Muscle layer of colon (tissue), 2 donors: ENCODE measurements around the gene SELENBP1.
"Not testable (repeated sequence)": the region's sequence is repeated elsewhere in the genome, so short reads cannot be mapped to it uniquely, and the experiment has no call there.

Experiments
- H3K27ac ChIP-seq: one replicate; pipeline ENCODE4 v1.7.0; 2013; ENCODE audit warnings: low read depth, mild to moderate bottlenecking, low read length, moderate library complexity
- H3K27me3 ChIP-seq, 2 donors: one replicate each; pipeline ENCODE4 v1.7.0; 2013; ENCODE audit warnings: low read length in 2 of 2, mild to moderate bottlenecking in 2 of 2; ENCODE audit not compliant: insufficient read depth in 2 of 2, control insufficient read depth in 1 of 2
- H3K36me3 ChIP-seq: one replicate; pipeline ENCODE4 v1.7.0; 2013; ENCODE audit warnings: mild to moderate bottlenecking, low read length; ENCODE audit not compliant: insufficient read depth
- H3K4me1 ChIP-seq: one replicate; pipeline ENCODE4 v1.7.0; 2013; ENCODE audit warnings: mild to moderate bottlenecking, low read length; ENCODE audit not compliant: insufficient read depth
- H3K4me3 ChIP-seq, 2 donors: one replicate each; pipeline ENCODE4 v1.7.0; 2013; ENCODE audit warnings: low read length in 2 of 2, low read depth in 1 of 2, mild to moderate bottlenecking in 1 of 2, moderate library complexity in 1 of 2
- H3K9ac ChIP-seq: one replicate; pipeline ENCODE4 v1.7.0; 2013; ENCODE audit warnings: low read length
- H3K9me3 ChIP-seq: one replicate; pipeline ENCODE4 v1.7.0; 2013; ENCODE audit warnings: mild to moderate bottlenecking, low read length
- donor health status: abdominal sarcoma.
- donor health status: Adenocarcinoma of cecum.

Gene SELENBP1

DNA sequence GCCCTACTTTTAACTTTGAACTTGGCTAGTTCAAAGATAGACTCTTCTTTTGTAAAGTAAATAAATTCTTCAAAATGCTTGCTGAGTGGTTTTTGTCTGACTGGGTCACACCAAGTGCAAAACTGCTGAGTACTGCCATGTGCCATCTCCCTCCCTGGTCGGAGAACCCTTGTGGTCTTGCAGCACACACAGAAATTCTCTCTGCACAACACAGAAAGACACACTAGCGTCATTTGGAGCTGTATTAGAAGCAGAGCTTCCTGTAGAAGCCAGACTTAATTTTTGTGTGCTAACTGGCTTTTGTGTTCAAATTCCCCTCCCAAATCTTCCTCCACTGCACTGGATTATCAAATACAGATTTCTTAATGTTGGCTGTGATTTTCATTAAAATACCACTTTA is 29.4 kb upstream of the SELENBP1 start:
- H3K27me3 ChIP-seq, result no peaks in the 10 kb centered on the region
- no peak overlapping the region for H3K4me3 ChIP-seq
- no peak overlapping the region for H3K27ac ChIP-seq
- H3K9me3 ChIP-seq, result no peaks in the 10 kb centered on the region
- H3K4me1 ChIP-seq, result peaks cover 14% of the 10 kb centered on the region
- H3K9ac ChIP-seq, result no peak overlapping the region
- H3K36me3 ChIP-seq, result peaks cover 62% of the 10 kb centered on the region

DNA sequence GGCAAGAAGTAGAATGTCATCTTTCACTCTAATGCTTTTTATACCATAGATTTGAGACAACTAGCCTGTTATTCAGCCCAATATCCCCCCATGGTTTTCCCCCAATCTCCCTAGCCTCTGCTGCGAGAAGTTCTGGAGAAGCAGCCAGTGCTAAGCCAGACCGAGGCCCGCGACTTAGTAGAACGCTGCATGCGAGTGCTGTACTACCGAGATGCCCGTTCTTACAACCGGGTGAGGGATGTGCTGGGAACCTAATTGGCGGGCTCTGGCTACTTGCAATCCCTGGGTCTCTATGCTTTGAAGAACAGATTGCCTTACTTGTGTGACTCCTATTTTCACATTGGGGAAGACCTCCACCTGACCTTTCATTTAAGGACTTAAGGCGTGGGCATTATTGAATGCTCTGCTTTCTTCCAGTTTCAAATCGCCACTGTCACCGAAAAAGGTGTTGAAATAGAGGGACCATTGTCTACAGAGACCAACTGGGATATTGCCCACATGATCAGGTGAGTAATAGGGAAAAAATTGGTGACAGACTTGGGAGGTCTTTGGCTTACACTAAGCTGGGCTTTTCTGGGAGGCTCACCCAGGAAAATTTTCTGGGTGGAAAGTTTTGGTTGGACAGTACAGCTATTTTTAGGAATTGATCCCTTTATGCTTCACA is 28.8 kb upstream of the SELENBP1 start:
- no peak overlapping the region for H3K27ac ChIP-seq
- peaks cover 14% of the 10 kb centered on the region for H3K4me1 ChIP-seq
- H3K27me3 ChIP-seq, result no peaks in the 10 kb centered on the region
- peaks cover 58% of the 10 kb centered on the region for H3K36me3 ChIP-seq
- no peaks in the 10 kb centered on the region for H3K9me3 ChIP-seq
- no peak overlapping the region for H3K9ac ChIP-seq
- H3K4me3 ChIP-seq, result no peak overlapping the region

- H3K36me3 ChIP-seq, result peaks cover 41% of the 10 kb centered on the region
- H3K4me3 ChIP-seq, result peak within 1 kb of the TSS; percentile 80 to 95
- peak within 1 kb of the TSS; percentile 84 for H3K27ac ChIP-seq
- H3K27me3 ChIP-seq, result no peaks in the 10 kb centered on the region
- no peaks in the 10 kb centered on the region for H3K9me3 ChIP-seq
- peaks cover 14% of the 10 kb centered on the region for H3K4me1 ChIP-seq
- peak within 1 kb of the TSS; percentile 97 for H3K9ac ChIP-seq
These were observed 27.0 kb upstream of the SELENBP1 start, which contains the start of gene PSMB4 for GRCh38 chr1:151399324-151400171. TSS of gene PSMB4 (plus strand) at chr1:151399573. CDS start at chr1:151399588, 15 bp downstream.

- not testable (repeated sequence) for H3K9me3 ChIP-seq, H3K4me3 ChIP-seq, H3K9ac ChIP-seq, H3K27me3 ChIP-seq, H3K27ac ChIP-seq
- H3K4me1 ChIP-seq, result peaks cover 14% of the 10 kb centered on the region
- H3K36me3 ChIP-seq, result peaks cover 10% of the 10 kb centered on the region
These were observed 23.8 kb upstream of the SELENBP1 start for GRCh38 chr1:151396265-151396664.

DNA sequence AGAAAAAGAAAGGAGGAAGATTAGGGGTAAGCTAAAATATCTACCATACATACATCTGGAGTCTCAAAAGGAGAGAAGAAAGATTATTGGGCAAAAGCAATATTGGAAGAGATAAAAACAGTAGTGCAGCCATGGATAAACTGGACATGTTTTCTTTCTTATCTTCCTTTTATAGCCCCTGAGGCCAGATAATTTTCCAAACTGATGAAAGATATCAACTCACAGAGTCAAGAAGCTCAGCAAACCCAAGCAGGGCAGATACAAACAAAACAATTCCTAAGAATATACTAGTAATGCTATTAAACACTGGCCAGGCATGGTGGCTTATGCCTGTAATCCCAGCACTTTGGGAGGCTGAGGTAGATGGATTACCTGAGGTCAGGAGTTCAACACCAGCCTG is 21.1 kb upstream of the SELENBP1 start:
- H3K36me3 ChIP-seq, result no peaks in the 10 kb centered on the region
- H3K4me1 ChIP-seq, result no peaks in the 10 kb centered on the region
- H3K9ac ChIP-seq, result no peak overlapping the region
- no peak overlapping the region for H3K4me3 ChIP-seq
- no peaks in the 10 kb centered on the region for H3K9me3 ChIP-seq
- no peak overlapping the region for H3K27ac ChIP-seq
- H3K27me3 ChIP-seq, result no peaks in the 10 kb centered on the region

GRCh38 chr1:151391079-151391563 is 18.6 kb upstream of the SELENBP1 start:
- no peak overlapping the region for H3K9ac ChIP-seq
- H3K27ac ChIP-seq, result no peak overlapping the region
- H3K4me3 ChIP-seq, result no peak overlapping the region
- H3K4me1 ChIP-seq, result no peaks in the 10 kb centered on the region
- no peaks in the 10 kb centered on the region for H3K9me3 ChIP-seq
- H3K36me3 ChIP-seq, result no peaks in the 10 kb centered on the region
- no peaks in the 10 kb centered on the region for H3K27me3 ChIP-seq

- H3K36me3 ChIP-seq, H3K4me1 ChIP-seq, H3K9ac ChIP-seq, H3K27me3 ChIP-seq, H3K27ac ChIP-seq, H3K4me3 ChIP-seq, H3K9me3 ChIP-seq: not testable (repeated sequence)
These were observed 17.9 kb upstream of the SELENBP1 start for GRCh38 chr1:151390221-151391078.

GRCh38 chr1:151386002-151386401 is 13.5 kb upstream of the SELENBP1 start:
- Histone ChIP-seq H3K4me3 (no peak overlapping the region), H3K27ac (no peak overlapping the region), H3K9ac (no peak overlapping the region), H3K27me3 (no peaks in the 10 kb centered on the region), H3K36me3 (no peaks in the 10 kb centered on the region), H3K9me3 (no peaks in the 10 kb centered on the region), H3K4me1 (no peaks in the 10 kb centered on the region)

GRCh38 chr1:151384584-151384983 is 12.1 kb upstream of the SELENBP1 start:
- H3K4me3 ChIP-seq, result no peak overlapping the region
- H3K27me3 ChIP-seq, result no peaks in the 10 kb centered on the region
- no peak overlapping the region for H3K27ac ChIP-seq
- no peak overlapping the region for H3K9ac ChIP-seq
- H3K9me3 ChIP-seq, result no peaks in the 10 kb centered on the region
- H3K36me3 ChIP-seq, result no peaks in the 10 kb centered on the region
- H3K4me1 ChIP-seq, result no peaks in the 10 kb centered on the region

GRCh38 chr1:151377150-151377884 is 4.8 kb upstream of the SELENBP1 start:
- Histone ChIP-seq H3K36me3 (no peaks in the 10 kb centered on the region), H3K27ac (no peak overlapping the region), H3K4me3 (no peak overlapping the region), H3K27me3 (no peaks in the 10 kb centered on the region), H3K9ac (no peak overlapping the region), H3K4me1 (no peaks in the 10 kb centered on the region), H3K9me3 (no peaks in the 10 kb centered on the region)
